GM12878 (cell line): ENCODE results near the gene DNAH17. TPM values are rescaled to one million over a fixed set of nuclear protein-coding genes. Genes with fewer than 3 reads are reported as not detected.

Experiments
- ATAC-seq: fragments of 200-7000 bp; cut with Tn5 transposase; 3 replicates; pipeline ENCODE4 v1.9.1; 2020; ENCODE audit warnings: mild to moderate bottlenecking, moderate library complexity
- BruUV-seq: library from RNA; stranded (reverse); fragments of 400-500 nt; replicated peaks from 2 replicates; lab custom pipeline; 2021; lab: Mats Ljungman, UMichigan
- CTCF ChIA-PET: fragments of 300-600 bp; sonication (Branson Sonifier 250); formaldehyde crosslinking; extraction: SDS; loops from one replicate; lab custom pipeline; 2021; ENCODE audit warnings: inconsistent platforms; lab: Yijun Ruan, JAX
- POLR2A ChIA-PET: fragments of 350-600 bp; formaldehyde crosslinking; extraction: SDS; loops from one replicate; lab custom pipeline; 2021; ENCODE audit warnings: inconsistent platforms; lab: Charles Lee
- RAD21 ChIA-PET: fragments of 300-600 bp; sonication (Branson Sonifier 250); formaldehyde crosslinking; loops from one replicate; lab custom pipeline; 2023; ENCODE audit warnings: antibody characterized with exemption; ENCODE audit not compliant: unreplicated experiment; lab: Charles Lee
- SMC1A ChIA-PET: fragments of 300-600 bp; sonication (Branson Sonifier 250); formaldehyde crosslinking; loops from one replicate; lab custom pipeline; 2023; ENCODE audit not compliant: unreplicated experiment, uncharacterized antibody; lab: Charles Lee
- DNase-seq: peaks from one replicate; pipeline ENCODE4 v3.0.0-alpha.2; 2011; ENCODE audit warnings: low read depth, low spot score
- FAIRE-seq: peaks from 3 replicates; lab custom pipeline; 2011; peaks lifted over from hg19 to GRCh38; lab: Jason Lieb, UNC
- H2AFZ ChIP-seq: 2 replicates; pipeline ENCODE4 v1.6.0; 2011; ENCODE audit warnings: low read depth, low read length, control low read depth; ENCODE audit not compliant: control insufficient read depth
- H3K27ac ChIP-seq: 2 replicates; pipeline ENCODE4 v1.5.1; 2011; ENCODE audit warnings: control low read depth; ENCODE audit not compliant: control insufficient read depth, insufficient read depth
- H3K27me3 ChIP-seq, 2 experiments: replicated peaks in 1 of 2; 2 replicates each; pipeline versions ENCODE4 v1.6.0 to v1.6.1; 2011; ENCODE audit warnings: low read length in 1 of 2; ENCODE audit not compliant: control insufficient read depth in 2 of 2, insufficient read depth in 2 of 2
- H3K36me3 ChIP-seq, 2 experiments: 2 replicates each; pipeline ENCODE4 v1.5.1; 2011; ENCODE audit warnings: low read length in 1 of 2; ENCODE audit not compliant: control insufficient read depth in 2 of 2, insufficient read depth in 2 of 2
- H3K4me1 ChIP-seq: 2 replicates; pipeline ENCODE4 v1.6.1; 2011; ENCODE audit warnings: mild to moderate bottlenecking, low read length, moderate library complexity, mixed read lengths; ENCODE audit not compliant: control insufficient read depth, insufficient read depth
- H3K4me2 ChIP-seq: 2 replicates; pipeline ENCODE4 v1.6.0; 2011; ENCODE audit warnings: control low read depth; ENCODE audit not compliant: control insufficient read depth, insufficient read depth
- H3K4me3 ChIP-seq: fragments of 200-600 bp; sonication (generic); 2 replicates; pipeline ENCODE4 v1.5.1; 2016
- H3K79me2 ChIP-seq: 2 replicates; pipeline ENCODE4 v1.6.0; 2011; ENCODE audit warnings: low read length; ENCODE audit not compliant: control insufficient read depth, insufficient read depth
- H3K9ac ChIP-seq: 2 replicates; pipeline ENCODE4 v1.8.0; 2011; ENCODE audit warnings: low read length, control low read depth, mixed read lengths; ENCODE audit not compliant: control insufficient read depth, insufficient read depth
- H3K9me3 ChIP-seq: replicated peaks from 3 replicates; pipeline ENCODE4 v1.5.1; 2011; ENCODE audit warnings: mild to moderate bottlenecking, low read length; ENCODE audit not compliant: control insufficient read depth, insufficient read depth
- H4K20me1 ChIP-seq: 2 replicates; pipeline ENCODE4 v1.6.0; 2011; ENCODE audit not compliant: control insufficient read depth, insufficient read depth
- CTCF ChIP-seq, 3 experiments: IDR thresholded peaks in 2 of 3; conservative IDR thresholded peaks in 1 of 3; 2 replicates each; pipeline ENCODE4 v1.5.1; 2011; ENCODE audit warnings: low read depth in 3 of 3, low read length in 3 of 3, mild to moderate bottlenecking in 3 of 3, control low read depth in 2 of 3, moderate library complexity in 2 of 3, inconsistent platforms in 1 of 3, mixed read lengths in 1 of 3; ENCODE audit not compliant: control insufficient read depth in 2 of 3, insufficient read depth in 1 of 3; ENCODE audit errors: extremely low read depth in 1 of 3
- ETV6 ChIP-seq, 2 experiments: fragments of 450-650 bp in 1 of 2; IDR thresholded peaks in 1 of 2; conservative IDR thresholded peaks in 1 of 2; 2 replicates each; pipeline ENCODE4 v1.6.1; 2014; ENCODE audit warnings: antibody characterized with exemption in 1 of 2, borderline replicate concordance in 1 of 2, low read depth in 1 of 2, mild to moderate bottlenecking in 1 of 2, moderate library complexity in 1 of 2
- IRF4 ChIP-seq: IDR thresholded peaks from 2 replicates; pipeline ENCODE4 v1.6.1; 2011; ENCODE audit warnings: low read depth, low read length
- PML ChIP-seq: IDR thresholded peaks from 2 replicates; pipeline ENCODE4 v1.6.1; 2012; ENCODE audit warnings: low read length, inconsistent platforms
- RUNX3 ChIP-seq: IDR thresholded peaks from 2 replicates; pipeline ENCODE4 v1.6.1; 2012; ENCODE audit warnings: low read length, inconsistent platforms
- WGBS: methylation state at CpG from one replicate; pipeline ENCODE4 v1.1.6; 2016; ENCODE audit warnings: low lambda C conversion rate; ENCODE audit not compliant: insufficient replicate concordance, insufficient coverage; ENCODE audit errors: missing lambda C conversion rate; 5-methylcytosine and 5-hydroxymethylcytosine counted together
- in situ Hi-C: fragments of 300-500 bp; cut with MboI; formaldehyde crosslinking; loops from 9 replicates; pipeline ENCODE4 v1.14.3; 2018; ENCODE audit warnings: mixed read lengths
- intact Hi-C: fragments of 100-400 bp; cut with micrococcal nuclease; formaldehyde crosslinking; loops from one replicate; pipeline ENCODE4 v1.14.2; 2022; ENCODE audit not compliant: unreplicated experiment
- polyA plus RNA-seq, 11 experiments: library from polyadenylated mRNA; depleted of rRNA in 4 of 11; unstranded in 6 of 11; stranded (reverse) in 5 of 11; fragments of >200 nt; fragmentation: Nextera tagmentation in 4 of 11; fragmentation: Illumina TruSeq in 1 of 11; extraction: Ambion mirVana in 4 of 11; extraction: Trizol in 1 of 11; gene quantifications; 1 replicate in 1 of 11; 2 replicates in 10 of 11; pipeline versions ENCODE4 v1.2.1 to v1.2.3, GENCODE V29; 2011 to 2016; ENCODE audit warnings: inconsistent platforms in 2 of 11, missing spikeins in 2 of 11, low read depth in 1 of 11
- total RNA-seq, 4 experiments: library from RNA; depleted of rRNA in 3 of 4; stranded (reverse); fragments of >200 nt in 3 of 4; fragmentation: Illumina TruSeq in 1 of 4; extraction: Trizol in 1 of 4; gene quantifications; 2 replicates each; pipeline versions ENCODE4 v1.2.1 to v1.2.3, GENCODE V29; 2013 to 2021

DNAH17 gene
- total and polyA plus RNA-seq, 10 of the 15 experiments (the other 5 are each of a cell fraction or from before 2014, with no cell fraction given), result 0.16 to 2.9 (median 0.56) TPM

GRCh38 chr17:78391051-78391431 lies 186.2 kb downstream of the DNAH17 start:
- Histone ChIP-seq H3K9me3 (no peaks in the 10 kb centered on the region), H3K4me3 (no peak overlapping the region), H3K36me3 (peaks cover 17 to 18% of the 10 kb centered on the region in 2 experiments), H3K27me3 (no peaks in the 10 kb centered on the region), H4K20me1 (no peaks in the 10 kb centered on the region; the same call in none of the 2 replicates), H3K9ac (no peak overlapping the region), H3K79me2 (peaks cover 65% of the 10 kb centered on the region), H2AFZ (no peak overlapping the region), H3K4me1 (peaks cover 58% of the 10 kb centered on the region), H3K27ac (no peak overlapping the region), H3K4me2 (0 out of 2 replicates have a peak overlapping the region, but pooled peaks have one; percentile 9)
- DNase-seq (no peak), ATAC-seq (no peak), FAIRE-seq (no peak)
- BruUV-seq, result no TSS peak
- POLR2A ChIA-PET, result interaction anchor here (2.6 kb wide), 1 partner anchor 9 kb away, joined by 10 read pairs; no protein-coding TSS in a partner anchor
- CTCF ChIA-PET, result interaction anchor here (2.0 to 3.0 kb wide), 2 partner anchors 10 to 30 kb away, joined by 6 to 14 read pairs; partner anchors contain the start of gene SOCS3
- in situ Hi-C loops (no loop called here), intact Hi-C loops (no loop called here)
- 92% methylated on average over 11 of the region's 11 CpGs for WGBS
- RAD21 ChIA-PET, result interaction anchor here (1.5 kb wide), 1 partner anchor 31 kb away, joined by 4 read pairs; no protein-coding TSS in a partner anchor
- TF ChIP-seq RUNX3 (no peak), PML (no peak), ETV6 (conservative IDR thresholded peaks at IDR 0.05 in 1 of 2, IDR thresholded peaks at IDR 0.05 in 1 of 2; ENCODE audit: borderline replicate concordance in 1 of 2, low read depth in 1 of 2) (no peak)
- SMC1A ChIA-PET, result interaction anchor here (0.9 to 2.0 kb wide), 2 partner anchors 10 kb away, joined by 4 to 6 read pairs; no protein-coding TSS in a partner anchor

- ChIA-PET CTCF (interaction anchor here (0.6 to 3.0 kb wide), 4 partner anchors 9 to 140 kb away, joined by 3 to 14 read pairs (median 4); partner anchors contain the start of gene SOCS3), SMC1A (interaction anchor here (2.0 kb wide), 1 partner anchor 9 kb away, joined by 6 read pairs; no protein-coding TSS in a partner anchor), RAD21 (interaction anchor here (1.0 to 1.5 kb wide), 2 partner anchors 32 to 99 kb away, joined by 3 to 4 read pairs; no protein-coding TSS in a partner anchor), POLR2A (interaction anchor here (2.6 kb wide), 1 partner anchor 8 kb away, joined by 10 read pairs; no protein-coding TSS in a partner anchor)
- Histone ChIP-seq H3K9ac (no peak overlapping the region), H4K20me1 (no peaks in the 10 kb centered on the region; the same call in 1 of the 2 replicates), H3K36me3 (peaks cover 14 to 17% of the 10 kb centered on the region in 2 experiments), H2AFZ (no peak overlapping the region), H3K27me3 (no peaks in the 10 kb centered on the region), H3K79me2 (peaks cover 69% of the 10 kb centered on the region), H3K27ac (peak overlapping the region; percentile 32; the same call in 1 of the 2 replicates), H3K9me3 (no peaks in the 10 kb centered on the region), H3K4me2 (peak overlapping the region; percentile 39), H3K4me1 (peaks cover 64% of the 10 kb centered on the region), H3K4me3 (no peak overlapping the region)
- in situ Hi-C loops, result no loop called here
- WGBS, result 54% methylated on average over 15 of the region's 15 CpGs
- no TSS peak for BruUV-seq
- no peak for ATAC-seq
- 0 out of 6 replicates have a peak, but pooled peaks of 2 of the 3 experiments have one; percentile 2 to 21 for TF ChIP-seq CTCF (IDR thresholded peaks at IDR 0.05 in 2 of 3, conservative IDR thresholded peaks at IDR 0.05 in 1 of 3; ENCODE audit: control insufficient read depth in 2 of 3, extremely low read depth in 1 of 3, insufficient read depth in 1 of 3, low read depth in 3 of 3, low read length in 3 of 3)
- TF ChIP-seq IRF4, result no peak
- no peak for FAIRE-seq
- DNase-seq, result no peak
- intact Hi-C loops, result no loop called here
Measured at GRCh38 chr17:78390241-78391050, 186.8 kb downstream of the DNAH17 start.
